Mesenchymal stem cell (in vitro differentiated cells and primary cell): ENCODE measurements around the gene ADAMTSL3.

Source experiments
- DNase-seq: peaks from one replicate; pipeline ENCODE4 v3.0.0-alpha.2; 2013
- H2AFZ ChIP-seq: one replicate; pipeline ENCODE4 v1.6.1; 2013; ENCODE audit warnings: low read depth, mild to moderate bottlenecking, control low read depth, inconsistent platforms, low read length, moderate library complexity
- H2AK5ac ChIP-seq: 2 replicates; pipeline ENCODE4 v1.6.1; 2013; ENCODE audit warnings: low read length, moderate library complexity, mild to moderate bottlenecking, inconsistent platforms; ENCODE audit not compliant: severe bottlenecking
- H2BK120ac ChIP-seq: one replicate; pipeline ENCODE4 v1.6.1; 2013; ENCODE audit warnings: low read depth, mild to moderate bottlenecking, inconsistent platforms, low read length, moderate library complexity
- H2BK12ac ChIP-seq, 2 experiments: one replicate each; pipeline ENCODE4 v1.6.1; 2013; ENCODE audit warnings: inconsistent platforms in 2 of 2, low read length in 2 of 2, mild to moderate bottlenecking in 2 of 2, moderate library complexity in 2 of 2, control low read depth in 1 of 2
- H2BK15ac ChIP-seq: one replicate; pipeline ENCODE4 v1.6.1; 2013; ENCODE audit warnings: mild to moderate bottlenecking, low read depth, inconsistent platforms; ENCODE audit not compliant: poor library complexity, severe bottlenecking
- H2BK5ac ChIP-seq: 2 replicates; pipeline ENCODE4 v1.6.1; 2013; ENCODE audit warnings: low read depth, mild to moderate bottlenecking, low read length, control low read depth, inconsistent platforms; ENCODE audit not compliant: poor library complexity, severe bottlenecking
- H3K14ac ChIP-seq, 2 experiments: one replicate each; pipeline ENCODE4 v1.6.1; 2013; ENCODE audit warnings: inconsistent platforms in 2 of 2, low read length in 2 of 2, control low read depth in 1 of 2, mild to moderate bottlenecking in 1 of 2, moderate library complexity in 1 of 2
- H3K18ac ChIP-seq, 2 experiments: one replicate each; pipeline ENCODE4 v1.6.1; 2013; ENCODE audit warnings: inconsistent platforms in 2 of 2, low read length in 2 of 2, control low read depth in 1 of 2, low read depth in 1 of 2, mild to moderate bottlenecking in 1 of 2
- H3K23ac ChIP-seq, 2 experiments: one replicate each; pipeline ENCODE4 v1.6.1; 2013; ENCODE audit warnings: inconsistent platforms in 2 of 2, low read length in 2 of 2, mild to moderate bottlenecking in 2 of 2, moderate library complexity in 2 of 2, control low read depth in 1 of 2
- H3K27ac ChIP-seq: 2 replicates; pipeline ENCODE4 v1.5.1; 2013; ENCODE audit warnings: mild to moderate bottlenecking, moderate library complexity, low read length, control low read depth, inconsistent platforms; ENCODE audit not compliant: poor library complexity, severe bottlenecking
- H3K27me3 ChIP-seq, 2 experiments: 2 replicates each; pipeline versions ENCODE4 v1.6.1 to v1.7.0; 2013; ENCODE audit warnings: low read length in 2 of 2, mild to moderate bottlenecking in 2 of 2, moderate library complexity in 2 of 2, control low read depth in 1 of 2, inconsistent platforms in 1 of 2; ENCODE audit not compliant: control insufficient read depth in 1 of 2, insufficient read depth in 1 of 2
- H3K36me3 ChIP-seq, 2 experiments: 2 replicates each; pipeline versions ENCODE4 v1.6.1 to v1.7.0; 2013; ENCODE audit warnings: low read length in 2 of 2, control low read depth in 1 of 2, inconsistent platforms in 1 of 2, low read depth in 1 of 2, mild to moderate bottlenecking in 1 of 2; ENCODE audit not compliant: insufficient read depth in 2 of 2, control insufficient read depth in 1 of 2
- H3K4ac ChIP-seq, 2 experiments: one replicate each; pipeline ENCODE4 v1.6.1; 2013; ENCODE audit warnings: inconsistent platforms in 2 of 2, low read length in 2 of 2, mild to moderate bottlenecking in 2 of 2, moderate library complexity in 2 of 2, control low read depth in 1 of 2, low read depth in 1 of 2
- H3K4me1 ChIP-seq: 2 replicates; pipeline ENCODE4 v1.6.1; 2013; ENCODE audit warnings: low read depth, low read length, control low read depth; ENCODE audit not compliant: control insufficient read depth, insufficient read depth
- H3K4me2 ChIP-seq: 2 replicates; pipeline ENCODE4 v1.6.1; 2013; ENCODE audit warnings: low read length, mild to moderate bottlenecking, inconsistent platforms; ENCODE audit not compliant: poor library complexity, severe bottlenecking
- H3K4me3 ChIP-seq, 2 experiments: 2 replicates each; pipeline versions ENCODE4 v1.5.1 to v1.7.0; 2013; ENCODE audit warnings: low read length in 2 of 2, mild to moderate bottlenecking in 2 of 2, control low read depth in 1 of 2, low read depth in 1 of 2; ENCODE audit not compliant: insufficient read depth in 1 of 2
- H3K79me1 ChIP-seq: replicated peaks from 2 replicates; pipeline ENCODE4 v1.6.1; 2013; ENCODE audit warnings: mild to moderate bottlenecking, control low read depth, low read length, inconsistent platforms; ENCODE audit not compliant: poor library complexity, severe bottlenecking
- H3K9ac ChIP-seq: 2 replicates; pipeline ENCODE4 v1.7.0; 2013; ENCODE audit warnings: mild to moderate bottlenecking, low read length, moderate library complexity
- H3K9me3 ChIP-seq: 2 replicates; pipeline ENCODE4 v1.7.0; 2013; ENCODE audit warnings: mild to moderate bottlenecking, low read length; ENCODE audit not compliant: control insufficient read depth
- H4K8ac ChIP-seq: one replicate; pipeline ENCODE4 v1.6.1; 2013; ENCODE audit warnings: inconsistent platforms, mild to moderate bottlenecking, low read length, moderate library complexity
- H4K91ac ChIP-seq: one replicate; pipeline ENCODE4 v1.6.1; 2013; ENCODE audit warnings: mild to moderate bottlenecking, low read length, inconsistent platforms
- WGBS: methylation state at CpG from one replicate; pipeline ENCODE4 v1.1.7; 2013; ENCODE audit warnings: mixed read lengths; 5-methylcytosine and 5-hydroxymethylcytosine counted together

Gene ADAMTSL3

GRCh38 chr15:83977992-83978391 lies 324.1 kb downstream of the ADAMTSL3 start:
- peaks cover 16% of the 10 kb centered on the region for H3K9me3 ChIP-seq
- no peak overlapping the region for H2AK5ac ChIP-seq
- H2AFZ ChIP-seq = no peak overlapping the region
- DNase-seq = no peak
- H2BK120ac ChIP-seq = no peak overlapping the region
- no peak overlapping the region for H3K27ac ChIP-seq
- H3K9ac ChIP-seq = no peak overlapping the region
- no peaks in the 10 kb centered on the region for H3K79me1 ChIP-seq
- no peak overlapping the region for H4K91ac ChIP-seq
- no peaks in the 10 kb centered on the region for H3K4me1 ChIP-seq
- H3K18ac ChIP-seq = no peak overlapping the region
- no peak overlapping the region for H3K4ac ChIP-seq
- H3K36me3 ChIP-seq = no peaks in the 10 kb centered on the region
- no peak overlapping the region for H3K4me3 ChIP-seq
- H3K23ac ChIP-seq = no peak overlapping the region
- H3K4me2 ChIP-seq = no peak overlapping the region
- no peak overlapping the region for H4K8ac ChIP-seq
- no peak overlapping the region for H2BK5ac ChIP-seq
- no peak overlapping the region for H2BK12ac ChIP-seq
- H3K14ac ChIP-seq = no peak overlapping the region
- H3K27me3 ChIP-seq = peaks cover 0 to 3% of the 10 kb centered on the region in 2 experiments
- H2BK15ac ChIP-seq = no peak overlapping the region

GRCh38 chr15:83978588-83978987 lies 324.7 kb downstream of the ADAMTSL3 start:
- no peak overlapping the region for H3K14ac ChIP-seq
- no peak overlapping the region for H3K9ac ChIP-seq
- no peak overlapping the region for H3K4ac ChIP-seq
- H3K36me3 ChIP-seq = no peaks in the 10 kb centered on the region
- H3K4me1 ChIP-seq = no peaks in the 10 kb centered on the region
- no peak overlapping the region for H2BK15ac ChIP-seq
- no peak overlapping the region for H3K23ac ChIP-seq
- no peak overlapping the region for H2BK120ac ChIP-seq
- H3K9me3 ChIP-seq = peaks cover 16% of the 10 kb centered on the region
- no peak overlapping the region for H3K4me3 ChIP-seq
- H2AFZ ChIP-seq = no peak overlapping the region
- H4K8ac ChIP-seq = no peak overlapping the region
- WGBS = 57% methylated on average over 3 of the region's 3 CpGs
- no peaks in the 10 kb centered on the region for H3K79me1 ChIP-seq
- H3K27ac ChIP-seq = no peak overlapping the region
- H2BK12ac ChIP-seq = no peak overlapping the region
- H3K18ac ChIP-seq = no peak overlapping the region
- H2BK5ac ChIP-seq = no peak overlapping the region
- DNase-seq = no peak
- no peak overlapping the region for H4K91ac ChIP-seq
- no peak overlapping the region for H3K4me2 ChIP-seq
- H2AK5ac ChIP-seq = no peak overlapping the region
- peaks cover 0 to 3% of the 10 kb centered on the region in 2 experiments for H3K27me3 ChIP-seq

- H2BK15ac ChIP-seq = no peak overlapping the region
- H3K9ac ChIP-seq = no peak overlapping the region
- no peak overlapping the region for H2BK120ac ChIP-seq
- H3K9me3 ChIP-seq = peaks cover 15% of the 10 kb centered on the region
- no peak overlapping the region for H2BK12ac ChIP-seq
- no peak overlapping the region for H3K18ac ChIP-seq
- 65% methylated on average over 4 of the region's 4 CpGs for WGBS
- no peak overlapping the region for H3K4me3 ChIP-seq
- H3K79me1 ChIP-seq = no peaks in the 10 kb centered on the region
- H3K27me3 ChIP-seq = peaks cover 0 to 3% of the 10 kb centered on the region in 2 experiments
- no peak overlapping the region for H3K27ac ChIP-seq
- H3K14ac ChIP-seq = no peak overlapping the region
- H4K8ac ChIP-seq = no peak overlapping the region
- no peak overlapping the region for H2AFZ ChIP-seq
- H3K4me2 ChIP-seq = no peak overlapping the region
- no peak overlapping the region for H3K4ac ChIP-seq
- no peak overlapping the region for H4K91ac ChIP-seq
- H2AK5ac ChIP-seq = no peak overlapping the region
- DNase-seq = no peak
- H3K4me1 ChIP-seq = no peaks in the 10 kb centered on the region
- no peak overlapping the region for H3K23ac ChIP-seq
- H3K36me3 ChIP-seq = no peaks in the 10 kb centered on the region
- H2BK5ac ChIP-seq = no peak overlapping the region
These were observed 326.7 kb downstream of the ADAMTSL3 start for GRCh38 chr15:83980637-83981036.

- Histone ChIP-seq H4K8ac (no peak overlapping the region), H3K4me3 (no peak overlapping the region), H2BK12ac (no peak overlapping the region), H3K14ac (no peak overlapping the region), H2BK5ac (no peak overlapping the region), H3K27ac (no peak overlapping the region), H4K91ac (no peak overlapping the region), H2AK5ac (no peak overlapping the region), H3K36me3 (no peaks in the 10 kb centered on the region), H3K9me3 (no peaks in the 10 kb centered on the region), H3K27me3 (peaks cover 0 to 3% of the 10 kb centered on the region in 2 experiments), H3K4me1 (no peaks in the 10 kb centered on the region), H2BK15ac (no peak overlapping the region), H3K23ac (no peak overlapping the region), H3K9ac (no peak overlapping the region), H2AFZ (no peak overlapping the region), H3K79me1 (no peaks in the 10 kb centered on the region), H3K4me2 (no peak overlapping the region), H2BK120ac (no peak overlapping the region), H3K4ac (no peak overlapping the region), H3K18ac (no peak overlapping the region)
- no peak for DNase-seq
- 76% methylated on average over 6 of the region's 6 CpGs for WGBS
These were observed 328.8 kb downstream of the ADAMTSL3 start for GRCh38 chr15:83982748-83983147.
